Cerebellar nuclear complex (tissue), 1 donor: Measurements from ENCODE around the gene CALR.
"Not testable (repeated sequence)": the region's sequence is repeated elsewhere in the genome, so short reads cannot be mapped to it uniquely, and the experiment has no call there.

Experiments
- DNase-seq, 2 experiments: peaks; one replicate each; lab custom pipeline; 2025; lab: John Stamatoyannopoulos, UW

CALR gene

GRCh38 chr19:12933287-12934072 is 4.9 kb upstream of the CALR start, which contains the start of gene FARSA:
TSS of gene FARSA (minus strand) at chr19:12933711. CDS start at chr19:12933696, 15 bp downstream.
- peak; percentile 67 to 94 for DNase-seq

- no peak for DNase-seq
Observed at GRCh38 chr19:12935071-12935470, 3.3 kb upstream of the CALR start.

DNA sequence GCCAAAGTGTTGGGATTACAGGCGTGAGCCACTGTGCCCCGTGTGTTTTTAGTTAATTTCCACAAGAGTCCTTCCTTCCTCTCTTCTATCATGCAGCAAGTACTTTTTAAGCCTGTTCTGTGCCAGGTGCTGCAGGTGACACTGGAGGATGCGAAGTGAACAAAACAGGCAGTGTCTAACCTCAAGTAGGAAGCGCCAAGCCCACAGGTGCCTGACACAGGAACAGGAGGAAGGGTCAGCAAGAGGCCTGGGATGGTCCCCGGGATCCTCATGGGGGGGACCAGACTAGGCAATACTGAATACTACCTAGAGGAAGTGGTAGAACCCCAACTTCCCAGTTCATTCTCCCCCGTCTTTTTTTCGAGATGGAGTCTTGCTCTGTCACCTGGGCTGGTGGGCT is 1.8 kb upstream of the CALR start:
- DNase-seq: no peak

GRCh38 chr19:12937093-12937926 is 1.1 kb upstream of the CALR start:
- no peak for DNase-seq

DNA sequence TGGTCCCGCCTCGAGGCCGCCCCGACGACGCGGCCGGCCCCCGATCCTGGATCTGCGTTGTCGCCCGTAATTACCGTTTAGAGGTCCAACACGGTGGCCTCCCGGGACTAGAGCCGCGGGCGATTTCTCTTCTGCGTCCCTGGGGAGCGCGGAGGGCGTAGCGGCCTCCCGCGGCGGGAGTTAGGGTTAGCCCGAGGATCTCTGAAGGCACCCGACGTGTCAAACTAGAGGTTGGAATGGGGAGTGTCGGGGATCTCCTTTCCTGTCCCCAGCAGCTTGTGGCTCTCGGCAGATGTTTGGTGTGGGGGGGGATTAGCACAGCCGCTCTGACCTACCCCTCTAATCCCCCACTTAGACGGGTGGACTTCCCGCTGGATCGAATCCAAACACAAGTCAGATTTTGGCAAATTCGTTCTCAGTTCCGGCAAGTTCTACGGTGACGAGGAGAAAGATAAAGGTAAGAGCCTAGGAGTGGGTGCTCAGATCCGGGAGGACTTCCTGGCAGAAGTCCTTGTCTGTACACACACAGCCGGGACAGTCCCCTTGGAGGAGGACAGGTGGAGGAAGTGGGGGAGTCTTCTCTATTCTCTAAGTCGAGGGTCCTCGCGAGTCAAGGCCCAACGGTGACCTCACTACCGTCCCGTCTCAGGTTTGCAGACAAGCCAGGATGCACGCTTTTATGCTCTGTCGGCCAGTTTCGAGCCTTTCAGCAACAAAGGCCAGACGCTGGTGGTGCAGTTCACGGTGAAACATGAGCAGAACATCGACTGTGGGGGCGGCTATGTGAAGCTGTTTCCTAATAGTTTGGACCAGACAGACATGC is 581 bp downstream of the CALR start:
- no peak for DNase-seq

DNA sequence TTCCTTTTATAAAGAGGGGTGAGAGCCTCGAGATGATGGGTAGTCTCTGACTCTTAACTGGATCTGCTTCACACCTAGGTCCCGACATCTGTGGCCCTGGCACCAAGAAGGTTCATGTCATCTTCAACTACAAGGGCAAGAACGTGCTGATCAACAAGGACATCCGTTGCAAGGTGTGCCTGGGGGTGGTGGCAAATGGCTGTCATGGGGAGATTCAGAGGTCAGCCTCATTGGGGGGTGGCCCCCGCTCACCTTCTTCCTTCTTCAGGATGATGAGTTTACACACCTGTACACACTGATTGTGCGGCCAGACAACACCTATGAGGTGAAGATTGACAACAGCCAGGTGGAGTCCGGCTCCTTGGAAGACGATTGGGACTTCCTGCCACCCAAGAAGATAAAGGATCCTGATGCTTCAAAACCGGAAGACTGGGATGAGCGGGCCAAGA is 1.6 kb downstream of the CALR start:
- DNase-seq: no peak

GRCh38 chr19:12940897-12941296 is 2.5 kb downstream of the CALR start:
- DNase-seq: no peak

DNA sequence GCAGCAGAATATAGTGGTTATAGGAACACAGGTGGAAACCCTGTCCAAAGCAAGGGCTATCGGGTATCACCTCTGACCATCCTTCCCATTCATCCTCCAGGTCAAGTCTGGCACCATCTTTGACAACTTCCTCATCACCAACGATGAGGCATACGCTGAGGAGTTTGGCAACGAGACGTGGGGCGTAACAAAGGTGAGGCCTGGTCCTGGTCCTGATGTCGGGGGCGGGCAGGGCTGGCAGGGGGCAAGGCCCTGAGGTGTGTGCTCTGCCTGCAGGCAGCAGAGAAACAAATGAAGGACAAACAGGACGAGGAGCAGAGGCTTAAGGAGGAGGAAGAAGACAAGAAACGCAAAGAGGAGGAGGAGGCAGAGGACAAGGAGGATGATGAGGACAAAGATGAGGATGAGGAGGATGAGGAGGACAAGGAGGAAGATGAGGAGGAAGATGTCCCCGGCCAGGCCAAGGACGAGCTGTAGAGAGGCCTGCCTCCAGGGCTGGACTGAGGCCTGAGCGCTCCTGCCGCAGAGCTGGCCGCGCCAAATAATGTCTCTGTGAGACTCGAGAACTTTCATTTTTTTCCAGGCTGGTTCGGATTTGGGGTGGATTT is 5.1 kb downstream of the CALR start:
- no peak for DNase-seq

GRCh38 chr19:12944104-12944674 is 5.8 kb downstream of the CALR start:
- no peak for DNase-seq

- DNase-seq: peak in 1 of 2 experiments; percentile 62
Observed at GRCh38 chr19:12945479-12946091, 7.2 kb downstream of the CALR start, which contains the start of gene RAD23A. TSS of gene RAD23A (plus strand) at chr19:12945862. CDS start at chr19:12945949, 87 bp downstream.

DNA sequence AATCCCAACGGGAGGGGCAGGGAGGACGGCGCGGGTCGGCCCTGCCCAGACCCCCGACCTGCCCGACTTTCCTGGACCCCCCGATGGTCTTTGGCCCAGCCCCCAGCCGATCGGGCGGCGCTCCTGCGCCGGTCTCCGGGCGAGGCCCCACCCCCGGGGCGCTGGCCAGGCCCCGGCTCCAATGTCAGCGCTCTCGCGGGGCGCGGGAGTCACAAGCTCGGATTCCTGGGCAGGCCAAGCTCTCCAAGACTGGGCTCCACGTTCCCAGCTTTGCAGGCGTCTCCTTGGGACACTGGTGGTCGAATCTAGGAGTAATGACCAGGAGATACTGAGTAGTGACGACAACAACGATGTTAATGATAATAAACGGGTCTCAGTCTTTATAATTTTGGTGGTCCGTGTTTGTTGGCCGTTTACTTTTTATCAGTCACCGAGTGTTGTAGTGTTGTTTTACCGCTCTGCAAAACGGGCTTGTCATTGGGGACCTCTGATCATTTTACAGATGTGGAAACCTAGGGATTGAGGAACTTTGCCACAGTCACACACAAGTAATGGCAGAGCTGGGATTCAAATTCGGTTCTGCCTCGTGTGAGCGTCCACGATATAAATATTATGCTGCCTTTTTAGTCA is 7.8 kb downstream of the CALR start:
- DNase-seq: no peak

DNA sequence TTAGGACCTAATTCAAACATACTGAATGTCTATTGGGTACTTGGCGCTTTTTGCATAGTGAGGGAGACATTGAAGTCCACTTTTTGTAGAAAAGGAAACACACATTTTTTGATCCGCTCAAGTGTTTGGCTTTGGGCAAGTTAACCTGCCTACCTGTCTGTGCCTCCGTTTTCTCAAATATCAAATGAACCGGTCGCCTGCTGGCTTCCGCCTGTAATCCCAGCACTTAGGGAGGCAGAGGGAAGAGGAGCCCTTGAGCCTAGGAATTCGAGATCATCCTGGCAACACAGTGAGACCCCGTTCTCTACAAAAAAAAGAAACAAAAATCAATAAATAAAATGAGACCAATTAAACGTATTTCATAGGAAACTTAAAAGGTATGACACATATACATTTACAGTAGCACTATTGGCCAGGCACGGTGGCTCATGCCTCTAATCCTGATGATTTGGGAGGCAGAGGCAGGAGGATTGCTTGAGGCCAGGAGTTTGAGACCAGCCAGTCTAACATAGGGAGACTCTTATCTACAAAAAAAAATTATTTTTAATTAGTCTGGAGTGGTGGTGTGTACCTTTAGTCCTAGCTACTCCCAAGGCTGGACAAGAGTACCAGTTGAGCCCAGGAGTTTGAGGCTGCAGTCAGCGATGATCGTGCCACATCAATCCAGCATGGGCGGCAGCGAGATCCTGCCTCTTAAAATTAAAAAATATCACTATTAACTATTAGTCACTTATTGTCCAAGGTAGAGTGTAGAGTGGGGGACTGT is 8.5 kb downstream of the CALR start:
- no peak for DNase-seq

DNA sequence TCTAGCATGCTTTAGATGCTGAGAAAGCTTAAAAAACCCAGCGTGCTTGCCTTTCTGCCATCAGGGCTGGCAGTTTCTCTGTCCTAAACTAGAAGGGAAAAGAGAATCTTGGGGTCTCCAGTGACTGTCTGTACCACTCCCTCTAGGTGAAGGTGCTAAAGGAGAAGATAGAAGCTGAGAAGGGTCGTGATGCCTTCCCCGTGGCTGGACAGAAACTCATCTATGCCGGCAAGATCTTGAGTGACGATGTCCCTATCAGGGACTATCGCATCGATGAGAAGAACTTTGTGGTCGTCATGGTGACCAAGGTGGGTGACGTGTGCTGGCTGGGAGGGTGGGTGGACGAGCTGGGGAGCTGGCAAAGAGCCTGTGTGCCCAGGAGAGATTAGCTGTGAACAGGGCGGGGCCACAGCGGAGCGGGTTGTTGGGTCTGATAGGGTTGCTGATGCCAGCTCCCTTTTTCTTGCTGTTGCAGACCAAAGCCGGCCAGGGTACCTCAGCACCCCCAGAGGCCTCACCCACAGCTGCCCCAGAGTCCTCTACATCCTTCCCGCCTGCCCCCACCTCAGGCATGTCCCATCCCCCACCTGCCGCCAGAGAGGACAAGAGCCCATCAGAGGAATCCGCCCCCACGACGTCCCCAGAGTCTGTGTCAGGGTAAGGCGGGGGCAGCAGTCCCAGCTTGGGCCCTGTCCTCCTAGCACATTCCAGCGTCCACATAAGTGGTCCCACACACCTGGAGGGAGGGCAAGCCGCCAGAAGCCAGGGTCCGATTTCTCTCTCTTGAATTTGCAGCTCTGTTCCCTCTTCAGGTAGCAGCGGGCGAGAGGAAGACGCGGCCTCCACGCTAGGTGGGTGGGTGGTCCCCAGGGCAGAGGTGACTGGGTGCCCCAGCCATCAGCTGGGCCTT is 9.5 kb downstream of the CALR start:
- DNase-seq: no peak

DNA sequence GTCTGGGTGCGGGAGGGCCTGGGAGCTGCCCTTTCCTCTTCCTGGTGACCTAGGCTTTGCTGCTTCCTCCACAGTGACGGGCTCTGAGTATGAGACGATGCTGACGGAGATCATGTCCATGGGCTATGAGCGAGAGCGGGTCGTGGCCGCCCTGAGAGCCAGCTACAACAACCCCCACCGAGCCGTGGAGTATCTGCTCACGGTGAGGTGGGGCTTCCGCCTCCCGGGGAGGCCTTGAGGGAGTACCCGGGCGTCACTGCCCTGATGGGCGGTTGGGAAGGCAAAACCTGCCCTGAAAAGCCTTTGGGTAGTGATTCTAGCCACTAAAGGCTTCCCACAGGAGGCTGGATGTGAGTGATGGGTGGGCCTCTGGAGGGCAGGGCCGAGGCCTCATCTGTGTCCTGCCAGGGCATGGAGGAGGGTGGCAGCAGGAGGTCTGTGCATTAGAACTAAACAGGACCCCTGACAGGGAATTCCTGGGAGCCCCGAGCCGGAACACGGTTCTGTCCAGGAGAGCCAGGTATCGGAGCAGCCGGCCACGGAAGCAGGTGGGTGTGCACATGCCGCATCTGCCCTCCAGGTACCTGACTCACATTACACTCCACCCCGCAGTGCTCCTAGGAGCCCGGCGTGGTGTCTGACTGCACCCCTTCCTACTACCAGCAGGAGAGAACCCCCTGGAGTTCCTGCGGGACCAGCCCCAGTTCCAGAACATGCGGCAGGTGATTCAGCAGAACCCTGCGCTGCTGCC is 10.4 kb downstream of the CALR start:
- no peak for DNase-seq

DNA sequence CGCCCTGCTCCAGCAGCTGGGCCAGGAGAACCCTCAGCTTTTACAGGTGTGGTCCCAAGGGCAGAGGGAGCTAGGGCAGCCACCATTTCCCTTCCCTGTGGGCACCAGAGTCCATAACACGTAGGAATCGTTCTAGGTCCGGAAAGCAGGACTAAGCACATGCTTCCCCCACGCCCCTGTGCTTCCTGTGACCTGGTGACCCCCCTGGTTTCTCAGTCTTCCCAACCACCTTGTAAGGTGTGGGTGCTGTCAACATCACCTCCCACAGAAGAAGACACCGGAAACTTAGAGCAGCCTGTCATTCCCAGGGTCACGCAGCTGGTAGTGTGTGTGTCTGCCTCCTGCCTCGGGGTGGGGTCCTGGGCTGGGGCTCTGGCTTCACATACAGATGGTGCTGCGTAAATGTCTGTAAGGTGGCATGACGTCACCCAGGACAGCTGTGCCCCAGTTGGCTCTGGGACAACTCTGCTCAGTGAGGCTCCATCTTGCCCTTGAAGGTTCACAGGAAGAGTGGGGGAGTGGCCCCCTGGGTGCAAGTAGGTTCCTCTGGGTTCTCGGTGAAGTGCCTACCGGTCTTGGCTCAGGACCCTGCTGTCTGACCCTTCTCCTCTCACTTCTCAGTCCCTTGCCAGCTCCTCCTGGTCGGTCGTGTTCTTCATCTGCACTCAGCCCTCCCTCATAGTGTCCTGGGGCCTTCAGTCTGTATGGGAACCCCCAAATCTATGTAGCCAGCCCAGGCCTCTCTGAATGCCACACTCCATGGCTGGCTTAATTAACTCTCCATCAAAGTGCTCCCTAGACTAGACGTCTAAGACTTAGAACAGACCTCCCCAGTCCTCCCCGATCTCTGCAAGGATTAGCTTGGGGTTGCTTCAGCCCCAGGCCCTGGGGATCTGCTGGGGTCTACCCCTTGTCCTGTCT is 11.2 kb downstream of the CALR start:
- DNase-seq: no peak

GRCh38 chr19:12952050-12952449 is 13.6 kb downstream of the CALR start:
- not testable (repeated sequence) for DNase-seq
